Measurements from ENCODE around the gene KRT77.
"Not testable (repeated sequence)": the region's sequence is repeated elsewhere in the genome, so short reads cannot be mapped to it uniquely, and the experiment has no call there.

The KRT77 gene

GRCh38 chr12:52673713-52674432, 29.5 kb downstream of the KRT77 start:
- DNase-seq: no peak

- DNase-seq: no peak
Measured at GRCh38 chr12:52673217-52673616, 30.1 kb downstream of the KRT77 start.

DNA sequence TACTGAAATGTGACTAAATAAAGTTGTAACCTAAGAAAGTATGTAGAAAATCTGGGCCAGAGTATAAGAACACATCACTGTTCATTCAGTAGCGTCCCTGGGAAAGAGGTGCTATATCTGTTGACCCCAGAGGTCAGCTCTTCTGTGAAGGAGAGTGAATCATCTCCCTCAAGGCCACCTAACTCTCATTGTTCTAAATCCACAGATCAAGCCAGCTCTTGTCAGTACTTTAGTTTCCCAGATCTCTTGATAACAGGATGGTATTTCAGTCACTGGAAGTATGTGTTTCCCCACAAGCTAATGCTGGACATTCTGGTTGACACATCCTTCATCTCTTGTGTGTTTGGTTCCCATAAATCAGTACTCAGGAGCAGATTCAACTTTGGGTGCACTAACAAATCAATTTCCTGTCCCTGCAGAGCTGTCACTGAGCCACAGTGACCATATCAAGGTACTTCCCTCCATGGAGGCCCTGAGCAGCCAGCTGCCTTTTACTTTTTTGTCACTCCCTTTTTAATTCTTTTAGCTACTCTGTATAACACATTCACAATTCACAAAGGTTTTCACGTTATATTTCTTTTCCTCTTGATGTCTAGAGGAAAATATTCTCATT, 30.9 kb downstream of the KRT77 start:
- no peak for DNase-seq

- DNase-seq: no peak
Measured at GRCh38 chr12:52670961-52671360, 32.4 kb downstream of the KRT77 start.

DNA sequence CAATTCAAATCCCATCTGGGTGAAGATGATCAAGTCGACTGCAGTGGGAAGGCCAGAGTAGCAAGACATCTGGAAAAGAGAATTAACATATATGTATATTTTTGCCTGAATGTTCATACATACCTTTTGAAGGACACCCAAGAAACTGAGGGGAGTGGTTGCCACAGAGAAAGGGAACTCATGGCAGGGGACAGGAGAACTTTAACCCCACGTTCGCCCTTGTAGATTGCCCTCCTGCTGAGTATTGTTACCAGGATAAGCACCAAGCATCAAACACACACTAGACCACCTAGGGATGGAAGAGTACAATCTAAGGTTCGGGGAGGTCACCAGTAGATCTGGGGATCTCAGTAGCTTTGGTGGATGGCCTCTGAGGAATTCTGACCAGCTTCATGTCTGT, 32.8 kb downstream of the KRT77 start:
- no peak for DNase-seq

DNA sequence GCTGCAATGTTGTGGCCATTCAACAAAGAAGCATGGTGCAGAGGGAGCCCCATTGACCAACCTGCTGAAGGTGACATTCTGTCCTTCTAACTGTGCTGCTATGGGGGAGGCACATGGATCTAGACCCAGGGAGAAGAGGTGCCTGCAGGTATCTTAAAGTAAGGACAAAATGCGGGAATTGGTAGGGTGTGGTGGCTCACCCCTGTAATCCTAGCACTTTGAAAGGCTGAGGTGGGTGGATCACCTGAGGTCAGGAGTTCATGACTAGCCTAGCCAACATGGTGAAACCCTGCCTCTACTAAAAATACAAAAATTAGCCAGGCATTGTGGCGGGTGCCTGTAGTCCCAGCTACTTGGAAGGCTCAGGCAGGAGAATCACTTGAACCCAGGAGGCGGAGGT, 33.4 kb downstream of the KRT77 start:
- not testable (repeated sequence) for DNase-seq

DNA sequence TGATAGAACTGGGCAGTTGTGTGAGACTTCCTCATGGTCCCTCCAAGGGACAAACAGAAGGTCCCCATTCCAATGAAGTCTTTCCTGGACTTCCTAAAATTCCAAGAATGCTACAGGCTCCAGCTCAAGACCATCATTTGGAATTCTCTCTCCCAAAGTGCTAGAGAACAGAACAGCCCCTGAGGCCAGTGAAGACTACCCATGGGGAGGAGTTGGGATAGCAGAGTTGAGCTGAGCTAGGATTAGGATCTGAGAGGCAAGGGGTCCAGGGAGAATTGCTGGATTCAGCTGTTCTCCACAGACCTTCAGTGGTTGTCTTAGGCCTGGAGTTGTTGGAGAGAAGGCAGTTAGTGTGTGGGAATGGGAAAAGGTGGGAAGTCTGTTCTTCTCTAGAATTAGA, 33.9 kb downstream of the KRT77 start:
- no peak for DNase-seq

GRCh38 chr12:52667931-52668330, 35.4 kb downstream of the KRT77 start:
- DNase-seq: no peak

- DNase-seq: no peak
Measured at GRCh38 chr12:52667509-52667908, 35.8 kb downstream of the KRT77 start.

DNA sequence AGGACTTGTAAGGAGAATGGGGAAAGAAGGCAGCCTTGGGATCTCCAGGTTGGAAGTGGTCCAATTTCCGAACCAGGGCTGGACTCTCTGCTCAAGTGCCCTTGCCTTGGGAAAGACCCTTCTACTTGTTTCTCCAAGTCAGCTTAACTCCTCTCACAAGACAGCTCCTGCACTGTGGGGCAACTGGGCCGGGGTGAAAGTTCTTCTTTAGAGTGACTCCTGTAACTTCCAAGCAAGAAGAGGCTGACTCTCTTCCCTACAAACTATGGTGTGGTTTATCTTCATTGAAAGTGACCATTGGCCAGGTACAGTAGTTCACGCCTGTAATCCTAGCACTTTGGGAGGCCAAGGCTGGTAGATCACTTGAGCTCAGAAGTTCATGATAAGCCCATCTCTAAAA, 36.9 kb downstream of the KRT77 start:
- no peak for DNase-seq

- DNase-seq: no peak
Measured at GRCh38 chr12:52663420-52663819, 39.9 kb downstream of the KRT77 start.

GRCh38 chr12:52662918-52663229, 40.5 kb downstream of the KRT77 start:
- DNase-seq: no peak

DNA sequence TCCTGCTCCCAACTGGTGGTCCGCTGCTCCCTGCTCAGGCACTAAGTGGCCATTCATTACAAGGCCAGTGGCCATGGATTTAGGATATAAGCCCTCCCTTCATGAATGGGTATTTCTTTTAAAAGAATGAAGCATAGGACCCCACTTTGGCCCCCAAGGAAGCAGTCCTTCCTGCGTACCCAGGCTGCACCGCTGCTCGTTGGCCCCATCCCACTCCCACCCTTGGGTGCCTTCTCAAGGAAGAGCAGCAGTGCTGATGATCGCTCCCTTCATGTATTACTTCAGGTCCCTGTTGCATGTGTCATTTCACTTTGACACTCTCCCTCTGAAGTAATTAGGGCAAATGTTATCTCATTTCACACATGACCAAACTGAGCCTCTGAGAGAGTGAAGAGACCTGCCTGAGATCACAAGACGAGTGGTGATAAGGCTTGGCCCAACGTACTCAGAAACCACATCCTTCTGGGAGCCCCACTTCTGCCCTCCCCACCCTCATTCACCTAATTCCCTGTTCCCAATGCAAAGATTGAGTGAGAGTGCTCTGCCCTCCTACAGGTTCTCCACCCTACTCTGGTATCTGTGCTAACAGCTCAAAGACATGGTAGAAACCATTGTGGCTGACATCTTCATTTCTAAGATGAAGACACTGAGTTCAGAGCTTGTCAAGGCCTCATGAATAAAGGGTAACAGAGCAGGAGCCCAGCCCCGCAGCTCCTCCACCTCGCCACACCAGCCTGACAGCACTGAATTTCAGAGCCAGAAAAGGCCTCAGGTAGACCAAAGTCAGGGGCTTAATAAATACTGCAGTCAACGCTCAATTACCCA, 41.0 kb downstream of the KRT77 start:
- DNase-seq: no peak

- no peak for DNase-seq
Measured at GRCh38 chr12:52661668-52662067, 41.7 kb downstream of the KRT77 start.

- DNase-seq: no peak
Measured at GRCh38 chr12:52660934-52661499, 42.3 kb downstream of the KRT77 start.

GRCh38 chr12:52659951-52660350, 43.4 kb downstream of the KRT77 start:
- no peak for DNase-seq

DNA sequence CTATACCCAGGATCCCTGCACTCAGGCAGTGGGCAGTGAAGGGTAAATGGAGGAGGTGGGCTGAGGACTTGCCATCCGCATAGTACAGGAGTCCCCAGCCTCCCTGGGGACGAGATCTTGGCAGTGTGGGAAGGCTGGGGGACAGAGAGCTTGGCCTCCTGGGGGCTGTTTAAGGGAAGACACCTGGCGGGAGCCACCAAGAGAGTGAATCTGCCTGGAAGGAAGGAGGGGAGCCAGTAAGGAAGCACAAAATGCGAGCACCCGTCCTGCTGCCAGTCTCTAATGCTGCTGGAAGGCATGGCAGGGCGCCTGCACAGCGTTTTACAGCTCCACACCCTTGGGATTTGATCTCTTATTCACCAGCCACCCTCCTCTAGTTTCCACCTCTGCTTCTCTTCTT, 43.9 kb downstream of the KRT77 start:
- DNase-seq: no peak

GRCh38 chr12:52658196-52658595, 45.1 kb downstream of the KRT77 start:
- DNase-seq: no peak

- DNase-seq: no peak
Measured at GRCh38 chr12:52657250-52657902, 45.9 kb downstream of the KRT77 start.

- no peak for DNase-seq
Measured at GRCh38 chr12:52656616-52657015, 46.7 kb downstream of the KRT77 start.

DNA sequence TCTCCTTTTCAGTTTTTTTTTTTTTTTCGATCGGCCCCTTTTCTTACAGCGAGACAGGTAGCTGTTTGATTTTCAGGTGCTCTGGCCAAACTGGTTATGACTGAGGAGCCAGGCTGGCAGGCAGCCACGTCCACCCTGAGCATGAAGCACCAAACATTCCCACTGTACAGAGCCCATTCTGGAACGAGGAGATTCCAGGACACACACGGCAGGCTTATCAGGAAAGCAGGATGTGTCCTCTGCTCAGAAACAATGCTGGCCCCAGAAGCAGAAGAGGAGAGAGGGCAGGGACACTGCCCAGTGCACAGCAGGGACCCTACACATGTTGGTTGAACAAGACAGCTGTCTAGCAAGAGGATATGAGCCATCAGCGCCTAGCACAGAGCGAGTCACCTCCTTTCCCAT, 47.6 kb downstream of the KRT77 start:
- DNase-seq: no peak

DNA sequence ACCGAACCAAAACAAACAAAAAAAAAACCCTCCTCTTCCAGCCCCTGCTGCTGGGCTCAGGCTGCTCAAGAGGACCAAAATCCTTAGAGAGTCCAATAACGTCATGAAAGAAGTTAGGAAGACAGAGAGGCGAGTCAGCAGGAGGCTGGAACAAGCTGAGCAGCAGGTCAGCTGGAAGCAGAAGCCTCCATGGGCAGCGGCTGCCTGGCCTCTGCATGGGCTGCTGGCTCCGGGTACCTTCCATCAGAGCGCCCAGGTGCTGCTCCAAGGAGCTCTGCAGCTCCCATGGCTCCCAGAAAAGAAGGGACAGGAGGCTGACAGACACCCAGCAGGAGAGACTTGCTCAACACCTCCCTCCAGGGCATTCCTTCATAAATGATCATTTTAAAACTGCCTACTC, 48.1 kb downstream of the KRT77 start:
- no peak for DNase-seq

DNA sequence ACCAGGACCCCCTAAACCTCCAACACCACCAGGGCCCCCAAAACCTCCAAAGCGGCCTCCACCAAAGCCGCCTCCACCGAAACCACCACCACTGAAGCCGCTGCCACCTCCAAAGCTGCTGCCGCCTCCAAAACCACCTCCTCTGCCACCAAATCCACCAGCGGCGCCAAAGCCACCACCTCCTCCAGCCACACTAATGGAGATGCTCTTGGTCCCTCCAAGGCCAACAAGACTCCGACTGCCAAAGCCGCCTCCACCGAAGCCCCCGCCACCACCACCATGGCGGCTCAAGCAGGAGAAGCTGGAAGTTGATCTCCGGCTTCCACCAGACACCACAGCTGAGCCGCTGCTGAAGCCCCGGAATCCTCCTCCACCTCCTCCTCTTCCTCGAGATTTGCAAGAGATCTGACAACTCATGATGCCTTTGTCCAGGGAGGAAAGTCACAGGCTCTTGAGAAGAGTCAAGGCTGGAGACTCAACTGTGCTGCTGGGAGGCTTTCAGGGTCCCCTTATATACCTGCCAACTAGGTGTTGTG, 51.5 kb downstream of the KRT77 start, which contains the start of gene KRT2:
Gene KRT2 (minus strand): TSS at position 486 of the 536 bp plus-strand sequence. CDS start 69 bp downstream, at position 417.
- no peak for DNase-seq
